Measurements from ENCODE around the gene WFIKKN2. TPM values are rescaled to one million over a fixed set of nuclear protein-coding genes. Genes with fewer than 3 reads are reported as not detected.

The WFIKKN2 gene
- total and polyA plus RNA-seq, 2 of the 13 experiments (the other 11 are each of a cell fraction or from before 2014, with no cell fraction given) = not detected

GRCh38 chr17:50866261-50866949, 31.0 kb downstream of the WFIKKN2 start, which contains the start of gene TOB1 (continued):
- TF ChIP-seq HNRNPK (IDR thresholded peaks at IDR 0.05; ENCODE audit: low read depth, low read length, poor library complexity, severe bottlenecking) (peak; percentile 77), FOXP4 (CRISPR knock-in tag; IDR thresholded peaks at IDR 0.05) (peak; percentile 68), ZNF589 (CRISPR knock-in tag; conservative IDR thresholded peaks at IDR 0.05) (no peak; the same call in 1 of the 2 replicates), ZNF331 (CRISPR knock-in tag; IDR thresholded peaks at IDR 0.05) (peak; percentile 94), REST (IDR thresholded peaks at IDR 0.05; ENCODE audit: borderline replicate concordance in 1 of 2, low read depth in 1 of 2, low read length in 2 of 2) (peak in 1 of 2 experiments; percentile 86; a peak in 3 of 4 replicates), SRSF1 (optimal IDR thresholded peaks at IDR 0.05; ENCODE audit: low read depth, low read length) (peak; percentile 81), NFIB (CRISPR knock-in tag; IDR thresholded peaks at IDR 0.05; ENCODE audit: borderline replicate concordance) (no peak), KDM5A (IDR thresholded peaks at IDR 0.05; ENCODE audit: borderline replicate concordance, low read length) (no peak; the same call in 1 of the 2 replicates), ZXDC (CRISPR knock-in tag; IDR thresholded peaks at IDR 0.05) (peak; percentile 76), ZNF790 (CRISPR knock-in tag; IDR thresholded peaks at IDR 0.05; ENCODE audit: borderline replicate concordance) (peak; percentile 98; the same call in 1 of the 2 replicates), PRDM15 (CRISPR knock-in tag; IDR thresholded peaks at IDR 0.05) (0 out of 2 replicates have a peak, but pooled peaks have one; percentile 41), YEATS4 (CRISPR knock-in tag; IDR thresholded peaks at IDR 0.05; ENCODE audit: borderline replicate concordance) (peak; percentile 82), NCOA5 (CRISPR knock-in tag; IDR thresholded peaks at IDR 0.05) (no peak), FLYWCH1 (CRISPR knock-in tag; IDR thresholded peaks at IDR 0.05) (no peak), ZFP90 (CRISPR knock-in tag; IDR thresholded peaks at IDR 0.05; ENCODE audit: borderline replicate concordance) (peak; percentile 71; the same call in 1 of the 2 replicates), CCDC6 (CRISPR knock-in tag; IDR thresholded peaks at IDR 0.05) (peak; percentile 98)
